SK-N-MC (cell line): Measurements from ENCODE around the gene SLC12A5.

Experiments
- EZH2 ChIP-seq: fragments of 200-600 bp; sonication (generic); IDR thresholded peaks from one replicate; pipeline ENCODE4 v1.6.1; 2017; ENCODE audit warnings: antibody characterized with exemption
- FOXP2 ChIP-seq: optimal IDR thresholded peaks from 2 replicates; pipeline ENCODE3; 2011; ENCODE audit warnings: mild to moderate bottlenecking, moderate library complexity; ENCODE audit not compliant: insufficient read depth; ENCODE audit errors: extremely low read length, control extremely low read depth

DNA sequence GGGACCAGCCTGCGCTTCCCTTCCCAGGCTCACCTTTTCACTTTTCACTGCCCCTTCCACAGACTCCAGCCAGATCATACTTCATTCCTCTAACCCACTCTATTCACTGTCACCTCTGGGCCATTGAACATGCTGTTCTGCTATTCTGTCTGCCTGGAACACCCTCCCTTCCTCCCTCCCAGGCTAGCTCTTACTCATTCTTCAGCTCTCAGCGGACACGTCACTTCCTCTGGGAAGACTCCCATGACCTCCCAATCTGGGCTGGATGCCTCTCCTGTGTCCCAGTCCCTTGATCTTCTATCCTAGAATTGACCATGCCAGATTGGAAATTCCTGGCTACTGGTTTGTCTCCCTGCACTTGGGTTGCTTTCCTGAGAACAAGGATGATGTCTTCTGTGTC is 5.0 kb downstream of the SLC12A5 start:
- TF ChIP-seq EZH2: no peak
- TF ChIP-seq FOXP2: no peak
